HepG2 (cell line): ENCODE measurements around the gene FGGY. TPM values are rescaled to one million over a fixed set of nuclear protein-coding genes. Genes with fewer than 3 reads are reported as not detected.

ENCODE experiments used
- FOXO1 ChIP-seq: sonication (generic); formaldehyde crosslinking; IDR thresholded peaks from 2 replicates; pipeline ENCODE4 v1.4.0; 2020; ENCODE audit warnings: missing genetic modification reagents
- MAFK ChIP-seq, 2 experiments: IDR thresholded peaks in 1 of 2; conservative IDR thresholded peaks in 1 of 2; 2 replicates each; pipeline ENCODE4 v1.6.1; 2011; ENCODE audit warnings: improper control_type of control experiment in 2 of 2, low read length in 2 of 2
- NFE2L1 ChIP-seq: sonication (generic); formaldehyde crosslinking; IDR thresholded peaks from 2 replicates; pipeline ENCODE4 v1.4.0; 2020; ENCODE audit warnings: missing genetic modification reagents, mild to moderate bottlenecking, borderline replicate concordance
- RXRA ChIP-seq: sonication (generic); formaldehyde crosslinking; IDR thresholded peaks from 2 replicates; pipeline ENCODE4 v1.5.1; 2020; ENCODE audit warnings: missing genetic modification reagents
- STAG1 ChIP-seq: sonication (generic); formaldehyde crosslinking; IDR thresholded peaks from 2 replicates; pipeline ENCODE4 v1.4.0; 2020; ENCODE audit warnings: missing genetic modification reagents
- ZFAT ChIP-seq: sonication (generic); formaldehyde crosslinking; conservative IDR thresholded peaks from 2 replicates; pipeline ENCODE4 v1.8.1; 2023; ENCODE audit warnings: missing genetic modification reagents, inconsistent platforms
- ZNF367 ChIP-seq: sonication (generic); formaldehyde crosslinking; IDR thresholded peaks from 2 replicates; pipeline ENCODE4 v1.4.0; 2020; ENCODE audit warnings: missing genetic modification reagents, borderline replicate concordance
- polyA plus RNA-seq, 8 experiments: library from polyadenylated mRNA; depleted of rRNA in 3 of 8; stranded (reverse) in 7 of 8; unstranded in 1 of 8; fragments of >200 nt; fragmentation: Illumina TruSeq in 4 of 8; extraction: Trizol in 4 of 8; gene quantifications; 2 replicates each; pipeline versions ENCODE4 v1.2.1 to v1.2.3, GENCODE V29; 2011 to 2016; ENCODE audit warnings: low read depth in 4 of 8, missing spikeins in 1 of 8, mixed read lengths in 1 of 8; ENCODE audit not compliant: insufficient read depth in 1 of 8
- total RNA-seq, 5 experiments: library from RNA; depleted of rRNA; stranded (reverse); fragments of >200 nt; fragmentation: Illumina TruSeq; extraction: Trizol; gene quantifications; 2 replicates each; pipeline ENCODE4 v1.2.3, GENCODE V29; 2016; ENCODE audit warnings: low read depth in 1 of 5
- TF ChIP-seq, protein P1 (sequence below): sonication (generic); formaldehyde crosslinking; IDR thresholded peaks from 2 replicates; pipeline ENCODE4 v1.4.0; 2020; ENCODE audit warnings: missing genetic modification reagents, borderline replicate concordance
- TF ChIP-seq, protein P2 (sequence below): sonication (generic); formaldehyde crosslinking; IDR thresholded peaks from 2 replicates; pipeline ENCODE4 v1.4.0; 2020; ENCODE audit warnings: low read depth, mild to moderate bottlenecking, missing genetic modification reagents
- TF ChIP-seq, protein P3 (sequence below): IDR thresholded peaks from 2 replicates; pipeline ENCODE4 v1.6.1; 2016; ENCODE audit warnings: low read depth
- TF ChIP-seq, protein P4 (sequence below): sonication (generic); formaldehyde crosslinking; IDR thresholded peaks from 2 replicates; pipeline ENCODE4 v1.4.0; 2020; ENCODE audit warnings: missing genetic modification reagents, borderline replicate concordance
- TF ChIP-seq, protein P5 (sequence below), 2 experiments: sonication (generic) in 1 of 2; formaldehyde crosslinking in 1 of 2; IDR thresholded peaks; 2 replicates each; pipeline versions ENCODE4 v1.4.0 to v1.6.1; 2016 to 2020; ENCODE audit warnings: borderline replicate concordance in 1 of 2, low read depth in 1 of 2, mild to moderate bottlenecking in 1 of 2, missing genetic modification reagents in 1 of 2
- TF ChIP-seq, protein P6 (sequence below): sonication (generic); formaldehyde crosslinking; IDR thresholded peaks from 2 replicates; pipeline ENCODE4 v1.5.0; 2020; ENCODE audit warnings: mild to moderate bottlenecking, missing genetic modification reagents, borderline replicate concordance

The FGGY gene
- total and polyA plus RNA-seq, 2 of the 13 experiments (the other 11 are each of a cell fraction or from before 2014, with no cell fraction given), result 15.7 to 27.5 TPM

DNA sequence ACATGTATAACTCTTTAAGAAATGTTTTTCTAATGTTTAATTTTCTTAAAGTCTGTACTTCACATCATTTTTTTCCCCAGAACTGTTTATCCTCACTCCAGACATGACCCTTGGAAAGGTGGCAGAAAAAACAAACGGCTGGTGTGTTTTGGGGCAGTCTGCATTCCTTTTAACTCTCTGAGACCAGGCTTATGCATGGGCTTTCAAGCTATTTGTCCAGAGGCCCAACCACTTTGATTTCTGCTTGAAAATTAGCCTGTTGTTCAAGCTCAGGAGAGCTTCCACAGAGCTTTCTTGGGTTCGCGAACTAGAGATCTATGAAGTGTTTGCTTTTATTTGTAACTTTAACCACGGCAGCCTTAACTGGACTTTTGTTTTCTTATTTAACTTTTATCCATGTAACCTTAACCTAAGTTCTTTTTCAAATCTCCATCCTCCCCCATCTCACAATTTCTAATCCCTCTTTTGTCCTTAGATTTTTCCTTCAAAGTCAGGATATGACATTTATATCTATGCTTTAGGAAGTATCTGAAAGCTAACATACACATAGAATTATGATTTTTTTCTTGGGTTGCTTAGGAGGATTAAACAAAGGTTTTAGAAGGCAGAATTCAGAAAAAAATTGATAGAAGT, 111.8 kb downstream of the FGGY start (continued):
- TF ChIP-seq FOXO1 (CRISPR knock-in tag), result peak; percentile 71
- TF ChIP-seq, protein P1, sequence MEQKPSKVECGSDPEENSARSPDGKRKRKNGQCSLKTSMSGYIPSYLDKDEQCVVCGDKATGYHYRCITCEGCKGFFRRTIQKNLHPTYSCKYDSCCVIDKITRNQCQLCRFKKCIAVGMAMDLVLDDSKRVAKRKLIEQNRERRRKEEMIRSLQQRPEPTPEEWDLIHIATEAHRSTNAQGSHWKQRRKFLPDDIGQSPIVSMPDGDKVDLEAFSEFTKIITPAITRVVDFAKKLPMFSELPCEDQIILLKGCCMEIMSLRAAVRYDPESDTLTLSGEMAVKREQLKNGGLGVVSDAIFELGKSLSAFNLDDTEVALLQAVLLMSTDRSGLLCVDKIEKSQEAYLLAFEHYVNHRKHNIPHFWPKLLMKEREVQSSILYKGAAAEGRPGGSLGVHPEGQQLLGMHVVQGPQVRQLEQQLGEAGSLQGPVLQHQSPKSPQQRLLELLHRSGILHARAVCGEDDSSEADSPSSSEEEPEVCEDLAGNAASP, result peak; percentile 42; the same call in 1 of the 2 replicates
- TF ChIP-seq MAFK (conservative IDR thresholded peaks at IDR 0.05 in 1 of 2, IDR thresholded peaks at IDR 0.05 in 1 of 2; ENCODE audit: low read length in 2 of 2), result no peak
- TF ChIP-seq RXRA (CRISPR knock-in tag), result peak; percentile 46; the same call in 1 of the 2 replicates
- TF ChIP-seq, protein P2, sequence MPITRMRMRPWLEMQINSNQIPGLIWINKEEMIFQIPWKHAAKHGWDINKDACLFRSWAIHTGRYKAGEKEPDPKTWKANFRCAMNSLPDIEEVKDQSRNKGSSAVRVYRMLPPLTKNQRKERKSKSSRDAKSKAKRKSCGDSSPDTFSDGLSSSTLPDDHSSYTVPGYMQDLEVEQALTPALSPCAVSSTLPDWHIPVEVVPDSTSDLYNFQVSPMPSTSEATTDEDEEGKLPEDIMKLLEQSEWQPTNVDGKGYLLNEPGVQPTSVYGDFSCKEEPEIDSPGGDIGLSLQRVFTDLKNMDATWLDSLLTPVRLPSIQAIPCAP (CRISPR knock-in tag), result no peak
- no peak for TF ChIP-seq NFE2L1 (CRISPR knock-in tag)
- TF ChIP-seq ZFAT (CRISPR knock-in tag), result no peak
- TF ChIP-seq, protein P3, sequence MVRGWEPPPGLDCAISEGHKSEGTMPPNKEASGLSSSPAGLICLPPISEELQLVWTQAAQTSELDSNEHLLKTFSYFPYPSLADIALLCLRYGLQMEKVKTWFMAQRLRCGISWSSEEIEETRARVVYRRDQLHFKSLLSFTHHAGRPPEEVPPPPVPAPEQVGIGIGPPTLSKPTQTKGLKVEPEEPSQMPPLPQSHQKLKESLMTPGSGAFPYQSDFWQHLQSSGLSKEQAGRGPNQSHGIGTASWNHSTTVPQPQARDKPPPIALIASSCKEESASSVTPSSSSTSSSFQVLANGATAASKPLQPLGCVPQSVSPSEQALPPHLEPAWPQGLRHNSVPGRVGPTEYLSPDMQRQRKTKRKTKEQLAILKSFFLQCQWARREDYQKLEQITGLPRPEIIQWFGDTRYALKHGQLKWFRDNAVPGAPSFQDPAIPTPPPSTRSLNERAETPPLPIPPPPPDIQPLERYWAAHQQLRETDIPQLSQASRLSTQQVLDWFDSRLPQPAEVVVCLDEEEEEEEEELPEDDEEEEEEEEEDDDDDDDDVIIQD (CRISPR knock-in tag), result peak; percentile 42
- TF ChIP-seq, protein P4, sequence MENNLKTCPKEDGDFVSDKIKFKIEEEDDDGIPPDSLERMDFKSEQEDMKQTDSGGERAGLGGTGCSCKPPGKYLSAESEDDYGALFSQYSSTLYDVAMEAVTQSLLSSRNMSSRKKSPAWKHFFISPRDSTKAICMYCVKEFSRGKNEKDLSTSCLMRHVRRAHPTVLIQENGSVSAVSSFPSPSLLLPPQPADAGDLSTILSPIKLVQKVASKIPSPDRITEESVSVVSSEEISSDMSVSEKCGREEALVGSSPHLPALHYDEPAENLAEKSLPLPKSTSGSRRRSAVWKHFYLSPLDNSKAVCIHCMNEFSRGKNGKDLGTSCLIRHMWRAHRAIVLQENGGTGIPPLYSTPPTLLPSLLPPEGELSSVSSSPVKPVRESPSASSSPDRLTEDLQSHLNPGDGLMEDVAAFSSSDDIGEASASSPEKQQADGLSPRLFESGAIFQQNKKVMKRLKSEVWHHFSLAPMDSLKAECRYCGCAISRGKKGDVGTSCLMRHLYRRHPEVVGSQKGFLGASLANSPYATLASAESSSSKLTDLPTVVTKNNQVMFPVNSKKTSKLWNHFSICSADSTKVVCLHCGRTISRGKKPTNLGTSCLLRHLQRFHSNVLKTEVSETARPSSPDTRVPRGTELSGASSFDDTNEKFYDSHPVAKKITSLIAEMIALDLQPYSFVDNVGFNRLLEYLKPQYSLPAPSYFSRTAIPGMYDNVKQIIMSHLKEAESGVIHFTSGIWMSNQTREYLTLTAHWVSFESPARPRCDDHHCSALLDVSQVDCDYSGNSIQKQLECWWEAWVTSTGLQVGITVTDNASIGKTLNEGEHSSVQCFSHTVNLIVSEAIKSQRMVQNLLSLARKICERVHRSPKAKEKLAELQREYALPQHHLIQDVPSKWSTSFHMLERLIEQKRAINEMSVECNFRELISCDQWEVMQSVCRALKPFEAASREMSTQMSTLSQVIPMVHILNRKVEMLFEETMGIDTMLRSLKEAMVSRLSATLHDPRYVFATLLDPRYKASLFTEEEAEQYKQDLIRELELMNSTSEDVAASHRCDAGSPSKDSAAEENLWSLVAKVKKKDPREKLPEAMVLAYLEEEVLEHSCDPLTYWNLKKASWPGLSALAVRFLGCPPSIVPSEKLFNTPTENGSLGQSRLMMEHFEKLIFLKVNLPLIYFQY (CRISPR knock-in tag), result 0 out of 2 replicates have a peak, but pooled peaks have one; percentile 26
- no peak for TF ChIP-seq ZNF367 (CRISPR knock-in tag)
- TF ChIP-seq, protein P5, sequence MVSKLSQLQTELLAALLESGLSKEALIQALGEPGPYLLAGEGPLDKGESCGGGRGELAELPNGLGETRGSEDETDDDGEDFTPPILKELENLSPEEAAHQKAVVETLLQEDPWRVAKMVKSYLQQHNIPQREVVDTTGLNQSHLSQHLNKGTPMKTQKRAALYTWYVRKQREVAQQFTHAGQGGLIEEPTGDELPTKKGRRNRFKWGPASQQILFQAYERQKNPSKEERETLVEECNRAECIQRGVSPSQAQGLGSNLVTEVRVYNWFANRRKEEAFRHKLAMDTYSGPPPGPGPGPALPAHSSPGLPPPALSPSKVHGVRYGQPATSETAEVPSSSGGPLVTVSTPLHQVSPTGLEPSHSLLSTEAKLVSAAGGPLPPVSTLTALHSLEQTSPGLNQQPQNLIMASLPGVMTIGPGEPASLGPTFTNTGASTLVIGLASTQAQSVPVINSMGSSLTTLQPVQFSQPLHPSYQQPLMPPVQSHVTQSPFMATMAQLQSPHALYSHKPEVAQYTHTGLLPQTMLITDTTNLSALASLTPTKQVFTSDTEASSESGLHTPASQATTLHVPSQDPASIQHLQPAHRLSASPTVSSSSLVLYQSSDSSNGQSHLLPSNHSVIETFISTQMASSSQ (IDR thresholded peaks at IDR 0.05; ENCODE audit: low read depth), result no peak
- TF ChIP-seq, protein P5 (CRISPR knock-in tag; IDR thresholded peaks at IDR 0.05; ENCODE audit: borderline replicate concordance), result peak; percentile 38; the same call in 1 of the 2 replicates
- TF ChIP-seq, protein P6, sequence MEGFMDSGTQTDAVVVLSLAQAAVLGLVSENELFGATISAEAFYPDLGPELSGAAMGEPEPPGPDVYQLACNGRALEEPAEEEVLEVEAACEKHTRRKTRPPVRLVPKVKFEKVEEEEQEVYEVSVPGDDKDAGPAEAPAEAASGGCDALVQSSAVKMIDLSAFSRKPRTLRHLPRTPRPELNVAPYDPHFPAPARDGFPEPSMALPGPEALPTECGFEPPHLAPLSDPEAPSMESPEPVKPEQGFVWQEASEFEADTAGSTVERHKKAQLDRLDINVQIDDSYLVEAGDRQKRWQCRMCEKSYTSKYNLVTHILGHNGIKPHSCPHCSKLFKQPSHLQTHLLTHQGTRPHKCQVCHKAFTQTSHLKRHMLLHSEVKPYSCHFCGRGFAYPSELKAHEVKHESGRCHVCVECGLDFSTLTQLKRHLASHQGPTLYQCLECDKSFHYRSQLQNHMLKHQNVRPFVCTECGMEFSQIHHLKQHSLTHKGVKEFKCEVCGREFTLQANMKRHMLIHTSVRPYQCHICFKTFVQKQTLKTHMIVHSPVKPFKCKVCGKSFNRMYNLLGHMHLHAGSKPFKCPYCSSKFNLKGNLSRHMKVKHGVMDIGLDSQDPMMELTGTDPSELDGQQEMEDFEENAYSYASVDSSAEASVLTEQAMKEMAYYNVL (CRISPR knock-in tag), result peak; percentile 45; the same call in 1 of the 2 replicates
- peak; percentile 28 for TF ChIP-seq STAG1 (CRISPR knock-in tag)
